ENCODE results near the gene MAN2A1.

MAN2A1 gene

DNA sequence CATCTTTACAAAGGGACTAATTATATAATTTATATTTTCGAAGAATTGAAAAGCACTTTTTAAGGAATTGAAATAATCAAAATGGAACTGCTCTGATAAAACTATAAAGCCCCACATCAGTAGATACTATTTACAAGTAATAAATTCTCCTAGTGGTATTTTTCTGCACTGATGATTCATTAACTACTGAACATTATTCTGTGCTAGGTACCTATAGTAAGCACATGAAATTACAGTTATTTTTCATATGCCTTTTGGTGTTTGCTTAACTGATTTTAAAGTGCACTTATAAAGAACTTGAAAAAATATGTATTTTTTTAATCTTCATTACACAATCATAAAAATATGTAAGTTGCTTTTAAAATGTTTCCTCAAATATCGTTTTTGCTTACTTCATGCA is 123.0 kb downstream of the MAN2A1 start:
- ChIA-PET CTCF (no interaction called here), POLR2A (no interaction called here)
- TF ChIP-seq, protein P1, sequence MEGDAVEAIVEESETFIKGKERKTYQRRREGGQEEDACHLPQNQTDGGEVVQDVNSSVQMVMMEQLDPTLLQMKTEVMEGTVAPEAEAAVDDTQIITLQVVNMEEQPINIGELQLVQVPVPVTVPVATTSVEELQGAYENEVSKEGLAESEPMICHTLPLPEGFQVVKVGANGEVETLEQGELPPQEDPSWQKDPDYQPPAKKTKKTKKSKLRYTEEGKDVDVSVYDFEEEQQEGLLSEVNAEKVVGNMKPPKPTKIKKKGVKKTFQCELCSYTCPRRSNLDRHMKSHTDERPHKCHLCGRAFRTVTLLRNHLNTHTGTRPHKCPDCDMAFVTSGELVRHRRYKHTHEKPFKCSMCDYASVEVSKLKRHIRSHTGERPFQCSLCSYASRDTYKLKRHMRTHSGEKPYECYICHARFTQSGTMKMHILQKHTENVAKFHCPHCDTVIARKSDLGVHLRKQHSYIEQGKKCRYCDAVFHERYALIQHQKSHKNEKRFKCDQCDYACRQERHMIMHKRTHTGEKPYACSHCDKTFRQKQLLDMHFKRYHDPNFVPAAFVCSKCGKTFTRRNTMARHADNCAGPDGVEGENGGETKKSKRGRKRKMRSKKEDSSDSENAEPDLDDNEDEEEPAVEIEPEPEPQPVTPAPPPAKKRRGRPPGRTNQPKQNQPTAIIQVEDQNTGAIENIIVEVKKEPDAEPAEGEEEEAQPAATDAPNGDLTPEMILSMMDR (IDR thresholded peaks at IDR 0.05; ENCODE audit: insufficient read depth, low read length, missing control alignments): no peak

DNA sequence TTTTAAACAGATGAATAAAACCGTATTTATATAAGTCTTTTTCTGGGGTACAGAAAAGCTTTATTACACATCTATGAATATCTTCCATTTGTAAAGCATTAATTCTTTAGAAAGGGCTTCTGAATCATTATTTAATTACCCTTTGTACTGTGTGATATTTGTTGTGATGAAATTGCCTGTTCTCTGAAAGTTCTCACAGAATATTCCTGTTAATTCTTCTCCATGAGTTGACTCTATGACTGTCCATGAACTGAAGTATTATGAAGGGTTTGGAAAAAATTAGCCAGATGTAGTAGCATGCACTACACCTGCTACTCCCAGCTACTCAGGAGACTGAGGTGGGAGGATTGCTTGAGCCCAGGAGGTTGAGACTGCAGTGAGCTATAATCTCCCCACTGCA is 127.0 kb downstream of the MAN2A1 start:
- TF ChIP-seq, protein P1 (IDR thresholded peaks at IDR 0.05; ENCODE audit: insufficient read depth, low read length, missing control alignments): no peak
- no peak for DNase-seq (ENCODE audit: low read depth, low spot score)
- no peak overlapping the region for H3K4me3 ChIP-seq (ENCODE audit: low read depth, low read length)
- CTCF ChIA-PET: interaction anchor here (0.9 to 1.2 kb wide), 2 partner anchors 10 to 32 kb away, joined by 3 read pairs; no protein-coding TSS in a partner anchor
- POLR2A ChIA-PET: no interaction called here

More for the DNA sequence above, 123.0 kb downstream of the MAN2A1 start:
- no peak overlapping the region for H3K4me3 ChIP-seq (ENCODE audit: low read depth, low read length)
- no peak for DNase-seq (ENCODE audit: low read depth, low spot score)

DNA sequence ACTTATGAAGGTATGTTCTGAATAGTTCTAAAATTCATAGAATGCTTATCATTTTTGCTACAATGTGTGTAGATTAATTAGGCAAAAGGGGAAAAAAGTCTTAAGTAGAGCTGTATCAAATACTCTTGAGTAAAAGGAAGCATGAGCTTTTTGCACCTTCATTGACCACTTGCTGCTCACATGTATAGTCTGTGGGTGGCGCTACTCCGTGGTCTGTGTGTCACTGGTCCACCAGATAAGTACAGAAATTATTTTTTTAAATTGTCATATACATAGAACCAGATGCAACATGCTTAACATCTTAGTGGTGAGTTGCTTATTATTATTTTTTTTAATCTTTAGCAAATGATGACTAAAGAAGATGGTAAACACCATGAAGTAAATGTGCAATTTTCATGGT is 130.2 kb downstream of the MAN2A1 start:
- DNase-seq (ENCODE audit: low read depth, low spot score): no peak
- TF ChIP-seq, protein P1 (IDR thresholded peaks at IDR 0.05; ENCODE audit: insufficient read depth, low read length, missing control alignments): no peak
- ChIA-PET POLR2A (no interaction called here), CTCF (no interaction called here)
- no peak overlapping the region for H3K4me3 ChIP-seq (ENCODE audit: low read depth, low read length)

DNA sequence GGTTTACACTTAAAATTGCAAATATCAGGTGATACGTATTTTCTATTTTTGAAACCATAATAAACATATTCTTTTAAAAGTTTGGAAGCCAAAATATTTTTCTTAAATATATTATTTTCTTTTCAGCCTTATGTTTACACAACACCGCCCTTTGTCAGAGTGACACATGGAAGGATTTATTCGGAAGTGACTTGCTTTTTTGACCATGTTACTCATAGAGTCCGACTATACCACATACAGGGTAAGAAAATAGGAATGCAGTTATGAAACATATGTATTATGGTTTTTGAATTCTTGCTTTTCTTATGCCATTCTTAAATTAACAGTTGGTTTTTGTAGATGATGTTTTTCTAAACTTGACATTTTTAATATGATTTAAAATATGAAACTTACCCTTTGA is 133.9 kb downstream of the MAN2A1 start:
- TF ChIP-seq, protein P1 (IDR thresholded peaks at IDR 0.05; ENCODE audit: insufficient read depth, low read length, missing control alignments): no peak
- no peak for DNase-seq (ENCODE audit: low read depth, low spot score)
- POLR2A ChIA-PET: no interaction called here
- H3K4me3 ChIP-seq (ENCODE audit: low read depth, low read length): no peak overlapping the region
- CTCF ChIA-PET: interaction anchor here (1.5 to 1.6 kb wide), 2 partner anchors 16 to 132 kb away, joined by 3 to 5 read pairs; no protein-coding TSS in a partner anchor

DNA sequence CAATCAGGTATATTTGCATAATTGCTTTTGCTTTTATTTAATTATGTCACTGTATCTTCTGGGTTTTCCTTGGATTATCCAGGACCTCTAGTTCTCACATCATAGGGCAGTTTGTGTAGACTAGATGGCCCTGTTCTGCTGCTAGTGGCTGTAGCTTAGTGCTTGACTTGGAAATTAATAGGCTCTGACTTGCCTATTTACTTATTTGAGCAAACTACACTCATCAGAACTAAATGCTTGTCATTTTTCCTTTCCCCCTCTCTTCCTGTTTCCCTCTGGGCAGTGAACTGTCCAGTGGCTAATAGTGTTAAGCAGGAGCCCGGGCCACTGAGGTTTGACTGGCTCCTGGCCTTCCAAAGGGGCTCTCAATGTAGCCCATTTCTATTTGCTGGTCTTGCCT is 135.7 kb downstream of the MAN2A1 start:
- no peak overlapping the region for H3K4me3 ChIP-seq (ENCODE audit: low read depth, low read length)
- CTCF ChIA-PET: no interaction called here
- TF ChIP-seq, protein P1 (IDR thresholded peaks at IDR 0.05; ENCODE audit: insufficient read depth, low read length, missing control alignments): no peak
- POLR2A ChIA-PET: no interaction called here
- DNase-seq (ENCODE audit: low read depth, low spot score): no peak

DNA sequence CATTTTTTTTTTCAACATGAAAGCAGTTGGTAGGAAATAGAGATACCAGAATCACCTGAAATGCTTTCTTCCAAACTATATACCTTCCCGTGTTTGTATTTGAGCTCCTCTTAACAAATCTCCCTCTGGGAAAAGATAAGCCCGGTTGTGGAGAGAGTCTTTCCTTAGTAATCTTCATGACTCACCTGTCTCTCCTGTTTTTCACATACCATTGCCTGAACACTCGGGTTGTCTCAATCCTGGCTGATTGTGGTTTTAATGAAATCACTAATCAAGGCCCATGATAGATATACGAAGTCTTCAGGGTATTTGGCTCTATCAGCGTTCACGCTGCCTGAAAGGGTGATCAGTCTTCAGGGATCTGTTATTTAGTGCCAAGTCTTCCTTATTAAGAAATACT is 136.7 kb downstream of the MAN2A1 start:
- ChIA-PET CTCF (no interaction called here), POLR2A (no interaction called here)
- no peak overlapping the region for H3K4me3 ChIP-seq (ENCODE audit: low read depth, low read length)
- TF ChIP-seq, protein P1 (IDR thresholded peaks at IDR 0.05; ENCODE audit: insufficient read depth, low read length, missing control alignments): no peak
- no peak for DNase-seq (ENCODE audit: low read depth, low spot score)

Measured in AG04449 (cell line).